GM12801 (cell line): ENCODE data around the gene SLC35D1.

Experiments used
- CTCF ChIP-seq: IDR thresholded peaks from one replicate; pipeline ENCODE4 v1.5.1; 2011; ENCODE audit warnings: control low read depth; ENCODE audit not compliant: insufficient read length; ENCODE audit errors: extremely low read depth

SLC35D1 gene

DNA sequence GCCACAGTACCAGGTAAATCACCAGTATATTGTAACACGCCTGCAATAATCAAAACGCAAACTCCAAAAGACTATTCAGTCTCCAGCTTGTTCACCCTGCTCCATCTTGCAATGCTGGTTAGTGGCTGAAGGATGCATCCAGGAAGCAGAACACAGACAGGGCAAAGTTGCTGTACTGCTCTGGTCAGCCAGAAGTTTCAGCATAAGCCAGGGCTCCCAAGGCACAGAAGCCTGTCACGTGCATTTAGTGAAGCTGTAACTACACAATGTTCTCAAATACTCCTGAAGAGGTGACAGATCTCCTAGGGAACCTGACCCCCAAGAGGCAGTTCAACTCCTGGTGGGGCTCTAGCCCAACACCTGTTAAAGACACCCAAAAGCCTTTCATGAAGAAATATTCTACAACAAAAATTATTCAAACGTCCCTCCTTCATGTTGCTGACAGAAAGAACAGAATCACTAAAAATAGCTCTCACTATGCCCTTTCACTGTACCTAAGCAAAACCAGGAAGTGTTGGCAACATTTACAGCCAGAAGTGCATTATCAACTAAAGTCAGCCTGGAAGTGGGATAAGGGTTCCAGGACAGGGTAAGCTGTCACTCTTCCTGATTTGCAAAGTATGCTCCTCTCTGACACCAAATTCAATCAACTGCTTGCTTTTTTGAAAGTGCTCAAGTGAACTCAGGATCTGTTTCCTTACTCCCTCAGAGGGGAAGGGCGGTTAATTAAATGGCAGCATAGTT lies 52.1 kb downstream of the SLC35D1 start:
- no peak for TF ChIP-seq CTCF

DNA sequence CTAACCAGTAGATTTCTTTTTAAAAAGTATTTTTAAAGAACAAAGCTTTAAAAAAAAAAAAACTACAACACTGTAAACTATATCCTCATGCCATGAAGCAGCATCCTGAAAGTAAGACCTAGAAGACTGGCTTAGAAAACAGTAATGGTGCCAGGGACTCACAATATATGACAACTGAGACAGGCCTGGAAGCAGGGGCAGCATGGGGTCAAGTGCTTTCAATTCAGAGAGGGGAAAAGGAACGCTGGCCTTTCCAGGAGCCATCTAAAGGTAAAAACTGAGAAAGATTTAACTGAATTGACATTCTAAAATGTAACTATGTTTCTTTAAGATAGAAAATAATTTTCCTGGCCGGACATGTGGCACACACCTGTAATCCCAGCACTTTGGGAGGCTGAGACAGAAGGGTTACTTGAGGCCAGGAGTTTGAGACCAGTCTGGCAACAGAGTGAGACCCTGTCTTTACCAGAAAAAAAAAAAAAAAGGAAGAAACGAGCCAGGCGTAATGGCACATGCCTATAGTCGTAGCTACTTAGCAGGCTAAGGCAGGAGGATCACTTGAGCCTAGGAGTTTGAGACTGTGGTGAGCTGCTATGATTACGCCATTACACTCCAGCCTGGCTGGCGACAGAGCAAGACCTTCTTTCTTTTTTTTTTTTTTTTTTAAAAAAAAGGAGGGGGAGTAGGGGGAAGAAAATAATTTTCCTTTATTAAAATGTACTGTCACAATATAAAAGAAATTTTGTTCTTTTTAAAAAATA lies 54.1 kb downstream of the SLC35D1 start:
- TF ChIP-seq CTCF = no peak

GRCh38 chr1:66998972-66999371 lies 55.0 kb downstream of the SLC35D1 start:
- TF ChIP-seq CTCF = no peak

DNA sequence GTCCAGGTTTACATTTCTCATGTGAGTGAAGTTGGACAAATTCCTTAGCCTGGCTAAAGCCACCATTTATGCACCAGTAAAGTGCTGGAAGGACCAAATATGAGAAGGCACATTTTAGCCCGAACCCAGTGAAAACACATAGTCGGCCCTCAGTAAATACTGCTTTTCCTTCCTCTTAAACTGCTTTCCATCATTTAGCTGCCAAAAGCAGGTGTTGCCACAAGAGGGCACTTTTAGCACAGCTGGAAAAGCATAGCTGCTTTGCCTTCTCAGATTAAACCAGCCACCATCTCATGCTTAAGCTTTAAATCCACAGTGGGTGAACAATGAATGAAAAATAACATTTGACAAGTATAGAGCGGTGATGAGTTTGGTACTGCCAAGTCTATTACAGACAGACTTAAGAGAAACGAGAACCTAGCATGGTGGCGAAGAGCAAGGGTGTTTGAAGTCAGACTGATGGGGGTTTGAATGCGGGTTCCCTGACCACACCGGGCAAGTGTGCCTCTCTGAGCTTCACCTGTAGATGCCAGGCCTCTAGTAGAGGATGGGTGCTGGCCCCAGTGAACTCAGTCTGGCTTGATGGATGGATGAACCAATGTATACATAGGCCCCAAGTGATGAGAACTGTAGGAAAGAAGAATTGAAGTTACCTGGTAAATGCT lies 57.8 kb downstream of the SLC35D1 start:
- no peak for TF ChIP-seq CTCF

GRCh38 chr1:66993076-66993475 lies 60.9 kb downstream of the SLC35D1 start:
- TF ChIP-seq CTCF = no peak

DNA sequence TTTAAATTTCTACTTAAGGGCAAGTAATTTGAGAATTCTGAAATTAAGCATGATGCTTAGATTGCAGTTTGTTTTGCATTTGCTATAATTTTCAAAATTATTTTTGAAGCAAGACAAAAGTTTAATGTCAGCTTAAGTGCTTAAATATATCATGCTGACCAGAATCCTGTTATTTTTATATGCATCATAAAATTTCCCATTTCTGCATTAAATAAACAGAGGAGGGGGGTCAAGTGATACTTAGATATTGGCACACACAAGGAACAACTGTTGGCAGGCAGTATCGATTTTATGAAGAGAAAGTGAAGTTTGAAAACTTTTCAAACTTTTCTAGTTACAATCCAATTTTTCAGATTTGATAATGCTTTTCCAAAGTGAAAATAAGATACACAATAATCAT lies 68.1 kb downstream of the SLC35D1 start:
- no peak for TF ChIP-seq CTCF

- no peak for TF ChIP-seq CTCF
Observed at GRCh38 chr1:66984491-66984890, 69.5 kb downstream of the SLC35D1 start.
